Endothelial cell of umbilical vein (primary cell): ENCODE data around the gene HDAC11.

Experiments used
- CTCF ChIP-seq, 2 donors: IDR thresholded peaks; 1 replicate in 1 of 2; 2 replicates in 1 of 2; pipeline ENCODE4 v1.5.1; 2011; ENCODE audit warnings: low read length in 2 of 2, mild to moderate bottlenecking in 2 of 2, moderate library complexity in 2 of 2, control low read depth in 1 of 2, inconsistent platforms in 1 of 2, low read depth in 1 of 2; ENCODE audit not compliant: insufficient read depth in 1 of 2; ENCODE audit errors: extremely low read depth in 1 of 2
- EZH2 ChIP-seq: IDR thresholded peaks from 2 replicates; pipeline ENCODE4 v1.6.1; 2012; ENCODE audit warnings: borderline replicate concordance, low read depth, mild to moderate bottlenecking, moderate library complexity, low read length, inconsistent platforms; ENCODE audit not compliant: severe bottlenecking
- FOS ChIP-seq: IDR thresholded peaks from 2 replicates; pipeline ENCODE4 v1.6.1; 2011; ENCODE audit warnings: mild to moderate bottlenecking, low read length, moderate library complexity, borderline replicate concordance; ENCODE audit not compliant: insufficient read depth
- GATA2 ChIP-seq: IDR thresholded peaks from 2 replicates; pipeline ENCODE4 v1.7.0; 2011; ENCODE audit warnings: low read depth, mild to moderate bottlenecking, moderate library complexity, mixed read lengths, low read length; ENCODE audit not compliant: insufficient read length, insufficient read depth
- MAX ChIP-seq: IDR thresholded peaks from 2 replicates; pipeline ENCODE4 v1.6.1; 2011; ENCODE audit not compliant: insufficient read depth, insufficient read length
- MYC ChIP-seq: IDR thresholded peaks from one replicate; pipeline ENCODE4 v1.6.1; 2011; ENCODE audit warnings: mild to moderate bottlenecking, low read depth, low read length
- POLR2A ChIP-seq: IDR thresholded peaks from 2 replicates; pipeline ENCODE4 v1.6.1; 2012; ENCODE audit warnings: low read depth, mild to moderate bottlenecking, control low read depth, low read length
- POLR2AphosphoS5 ChIP-seq: IDR thresholded peaks from 2 replicates; pipeline ENCODE4 v1.6.1; 2012; ENCODE audit warnings: low read depth, mild to moderate bottlenecking, control low read depth, low read length, moderate library complexity; ENCODE audit not compliant: insufficient read depth

GRCh38 chr3:13544293-13544831 is 64.3 kb downstream of the HDAC11 start:
- no peak for TF ChIP-seq POLR2A
- TF ChIP-seq EZH2 = no peak
- TF ChIP-seq CTCF (IDR thresholded peaks at IDR 0.05; ENCODE audit: extremely low read depth in 1 of 2, insufficient read depth in 1 of 2, low read depth in 1 of 2, low read length in 2 of 2) = no peak
- no peak for TF ChIP-seq POLR2AphosphoS5
- TF ChIP-seq MYC = no peak
- TF ChIP-seq FOS = no peak
- no peak for TF ChIP-seq MAX
- no peak for TF ChIP-seq GATA2
